BE2C (cell line): ENCODE data around the gene KANSL3.
"Not testable (repeated sequence)": the region's sequence is repeated elsewhere in the genome, so short reads cannot be mapped to it uniquely, and the experiment has no call there.

Experiments used
- DNase-seq: peaks from one replicate; pipeline ENCODE4 v3.0.0-alpha.2; 2020
- H3K27me3 ChIP-seq: fragments of 250-450 bp; sonication (Bioruptor Pico); 2 replicates; pipeline ENCODE4 v1.5.1; 2020; ENCODE audit warnings: mild to moderate bottlenecking
- H3K36me3 ChIP-seq: fragments of 250-450 bp; sonication (Bioruptor Pico); 2 replicates; pipeline ENCODE4 v1.5.1; 2020; ENCODE audit warnings: mild to moderate bottlenecking
- H3K4me1 ChIP-seq: fragments of 250-450 bp; sonication (Bioruptor Pico); 2 replicates; pipeline ENCODE4 v1.5.1; 2020
- H3K4me3 ChIP-seq: 2 replicates; pipeline ENCODE4 v1.5.1; 2011; ENCODE audit warnings: low read depth, low read length
- H3K9me3 ChIP-seq: fragments of 250-450 bp; sonication (Bioruptor Pico); 2 replicates; pipeline ENCODE4 v1.5.1; 2020
- TF ChIP-seq, protein P1 (sequence below): IDR thresholded peaks from 2 replicates; pipeline ENCODE4 v1.5.1; 2012; ENCODE audit warnings: mild to moderate bottlenecking, low read depth, low read length

Gene KANSL3

DNA sequence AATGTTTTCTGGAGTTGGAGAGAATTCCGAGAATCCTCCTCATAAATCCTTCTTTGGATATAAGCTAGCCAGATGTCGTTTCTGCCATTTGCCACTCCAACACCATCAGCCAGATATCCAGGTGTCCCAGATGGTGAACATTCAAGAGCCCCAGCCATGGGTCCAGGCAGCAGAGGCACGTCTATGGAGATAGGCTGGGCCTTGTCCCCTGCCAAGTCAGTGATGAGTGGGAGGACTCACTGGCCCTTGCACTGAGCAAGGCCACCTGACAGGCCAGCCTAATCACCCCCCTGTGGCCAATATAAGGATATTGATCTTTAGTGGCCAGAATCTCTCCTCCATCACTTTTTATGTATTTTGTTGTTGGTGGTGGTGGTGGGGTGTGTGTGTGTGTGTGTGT is 73.5 kb downstream of the KANSL3 start:
- Histone ChIP-seq H3K9me3 (no peaks in the 10 kb centered on the region), H3K36me3 (no peaks in the 10 kb centered on the region), H3K4me1 (no peaks in the 10 kb centered on the region), H3K27me3 (no peaks in the 10 kb centered on the region), H3K4me3 (no peak overlapping the region)
- DNase-seq: no peak
- TF ChIP-seq, protein P1, sequence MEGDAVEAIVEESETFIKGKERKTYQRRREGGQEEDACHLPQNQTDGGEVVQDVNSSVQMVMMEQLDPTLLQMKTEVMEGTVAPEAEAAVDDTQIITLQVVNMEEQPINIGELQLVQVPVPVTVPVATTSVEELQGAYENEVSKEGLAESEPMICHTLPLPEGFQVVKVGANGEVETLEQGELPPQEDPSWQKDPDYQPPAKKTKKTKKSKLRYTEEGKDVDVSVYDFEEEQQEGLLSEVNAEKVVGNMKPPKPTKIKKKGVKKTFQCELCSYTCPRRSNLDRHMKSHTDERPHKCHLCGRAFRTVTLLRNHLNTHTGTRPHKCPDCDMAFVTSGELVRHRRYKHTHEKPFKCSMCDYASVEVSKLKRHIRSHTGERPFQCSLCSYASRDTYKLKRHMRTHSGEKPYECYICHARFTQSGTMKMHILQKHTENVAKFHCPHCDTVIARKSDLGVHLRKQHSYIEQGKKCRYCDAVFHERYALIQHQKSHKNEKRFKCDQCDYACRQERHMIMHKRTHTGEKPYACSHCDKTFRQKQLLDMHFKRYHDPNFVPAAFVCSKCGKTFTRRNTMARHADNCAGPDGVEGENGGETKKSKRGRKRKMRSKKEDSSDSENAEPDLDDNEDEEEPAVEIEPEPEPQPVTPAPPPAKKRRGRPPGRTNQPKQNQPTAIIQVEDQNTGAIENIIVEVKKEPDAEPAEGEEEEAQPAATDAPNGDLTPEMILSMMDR: no peak

- TF ChIP-seq, protein P1: no peak
- no peaks in the 10 kb centered on the region for H3K4me1 ChIP-seq
- H3K27me3 ChIP-seq: no peaks in the 10 kb centered on the region
These were observed 74.1 kb downstream of the KANSL3 start for GRCh38 chr2:96564026-96564425.

DNA sequence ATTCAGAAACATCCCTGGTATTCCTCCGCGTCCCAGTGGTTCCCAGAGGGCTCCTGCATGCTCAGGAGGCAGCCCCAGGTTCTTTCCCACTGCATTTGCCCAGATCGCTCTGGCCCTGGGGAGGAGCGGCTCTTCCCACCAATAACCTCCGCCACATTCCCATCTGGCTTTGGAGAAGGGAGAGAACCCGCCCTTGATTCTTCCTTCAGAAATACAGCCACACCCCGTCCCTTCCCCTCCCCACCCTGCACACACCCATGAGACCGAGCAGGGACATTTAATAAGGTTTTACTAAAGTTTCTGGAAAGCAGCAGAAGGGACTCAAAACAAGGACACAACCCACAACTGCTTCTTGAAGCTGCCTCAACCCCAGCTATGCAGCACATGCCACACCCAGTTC is 79.6 kb downstream of the KANSL3 start:
- no peak for DNase-seq
- TF ChIP-seq, protein P1: no peak
- no peaks in the 10 kb centered on the region for H3K4me1 ChIP-seq
- H3K27me3 ChIP-seq: no peaks in the 10 kb centered on the region
- H3K4me3 ChIP-seq: no peak overlapping the region
- no peaks in the 10 kb centered on the region for H3K36me3 ChIP-seq
- no peaks in the 10 kb centered on the region for H3K9me3 ChIP-seq

More at GRCh38 chr2:96564026-96564425, 74.1 kb downstream of the KANSL3 start:
- no peak for DNase-seq
- no peak overlapping the region for H3K4me3 ChIP-seq
- no peaks in the 10 kb centered on the region for H3K9me3 ChIP-seq
- H3K36me3 ChIP-seq: no peaks in the 10 kb centered on the region

DNA sequence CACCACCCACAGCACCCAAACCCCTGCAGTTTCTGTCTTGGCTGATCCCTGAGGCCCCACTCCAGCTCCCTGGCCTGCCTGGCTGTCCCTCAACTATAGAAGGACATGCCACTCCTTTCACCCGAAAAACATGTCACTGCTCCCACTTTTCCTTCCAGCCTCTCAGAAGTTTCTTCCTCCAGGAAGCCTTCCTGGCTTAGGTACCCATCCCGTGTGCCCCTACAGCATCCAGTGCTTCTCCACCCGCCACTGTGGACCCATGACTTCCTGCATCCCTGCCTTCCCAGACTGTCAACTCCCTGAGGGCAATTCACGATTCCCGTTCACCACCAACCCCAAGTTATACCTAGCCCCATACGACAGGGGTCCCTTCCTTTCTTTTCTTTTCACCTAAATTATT is 80.1 kb downstream of the KANSL3 start:
- Histone ChIP-seq H3K36me3 (no peaks in the 10 kb centered on the region), H3K27me3 (no peaks in the 10 kb centered on the region), H3K9me3 (no peaks in the 10 kb centered on the region), H3K4me3 (no peak overlapping the region), H3K4me1 (no peaks in the 10 kb centered on the region)
- TF ChIP-seq, protein P1: no peak
- DNase-seq: no peak

DNA sequence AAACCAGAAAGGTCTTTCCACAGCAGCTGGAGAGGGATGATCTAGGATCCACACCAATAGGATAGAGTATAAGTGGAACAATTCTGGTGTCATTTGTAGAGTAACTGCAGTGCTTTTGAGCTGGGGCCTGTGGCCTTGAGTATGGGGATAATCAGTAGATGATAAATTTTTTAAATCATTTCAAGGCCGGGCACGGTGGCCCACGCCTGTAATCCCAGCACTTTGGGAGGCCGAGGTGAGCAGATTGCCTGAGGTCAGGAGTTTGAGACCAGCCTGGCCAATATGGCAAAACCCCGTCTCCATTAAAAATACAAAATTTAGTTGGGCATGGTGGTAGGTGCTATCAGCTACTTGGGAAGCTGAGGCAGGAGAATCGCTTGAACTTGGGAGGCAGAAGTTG is 80.7 kb downstream of the KANSL3 start:
- not testable (repeated sequence) for H3K36me3 ChIP-seq, H3K27me3 ChIP-seq, H3K4me3 ChIP-seq, DNase-seq, H3K4me1 ChIP-seq, H3K9me3 ChIP-seq

DNA sequence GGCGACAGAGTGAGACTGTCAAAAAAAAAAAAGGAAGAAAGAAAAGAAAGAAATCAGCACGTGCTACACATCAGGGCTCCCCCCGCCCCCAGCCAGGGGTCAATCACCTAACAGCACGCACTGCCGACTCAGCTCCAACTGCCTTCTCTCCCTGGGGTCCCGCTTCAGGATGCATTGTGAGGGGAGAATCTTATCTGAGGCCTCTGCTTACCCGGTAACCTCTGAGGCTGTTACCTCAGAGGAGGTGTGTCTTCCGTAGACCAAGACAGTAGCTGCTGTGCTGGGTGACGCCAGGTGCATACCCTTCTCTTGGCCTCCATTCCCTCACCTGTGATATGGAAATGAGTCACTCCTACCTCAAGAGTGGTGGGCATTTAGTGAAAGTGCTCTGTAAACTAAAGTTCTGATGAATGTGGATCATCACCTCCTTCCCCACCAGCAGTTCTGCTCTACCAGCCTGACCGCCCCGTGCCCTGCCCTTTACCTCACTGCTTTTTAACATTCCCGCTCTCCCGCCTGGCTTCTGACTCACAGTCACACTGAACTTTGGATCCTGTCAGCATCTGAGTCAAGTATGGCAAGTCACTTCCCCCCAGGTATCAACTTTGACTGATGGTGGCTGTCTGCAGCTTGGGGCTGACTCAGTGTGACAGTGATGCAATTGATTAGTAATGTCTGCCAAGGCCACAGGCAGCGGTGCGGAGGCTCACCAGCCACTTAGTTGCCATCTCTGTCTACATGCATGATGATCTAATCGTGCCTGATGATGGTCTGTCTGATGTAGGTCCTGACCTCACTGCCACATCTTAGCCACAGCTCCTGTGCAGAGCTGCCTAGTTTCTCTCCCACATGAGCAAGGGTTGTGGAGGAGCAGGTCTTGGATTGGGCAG is 81.4 kb downstream of the KANSL3 start:
- no peak for DNase-seq
- TF ChIP-seq, protein P1: no peak
- H3K9me3 ChIP-seq: no peaks in the 10 kb centered on the region
- no peak overlapping the region for H3K4me3 ChIP-seq
- H3K27me3 ChIP-seq: no peaks in the 10 kb centered on the region
- H3K4me1 ChIP-seq: no peaks in the 10 kb centered on the region
- no peaks in the 10 kb centered on the region for H3K36me3 ChIP-seq
